HepG2 (cell line): Measurements from ENCODE around the gene EIF4G1. TPM values are rescaled to one million over a fixed set of nuclear protein-coding genes. Genes with fewer than 3 reads are reported as not detected.

Experiments used
- IRF2 ChIP-seq: IDR thresholded peaks from 2 replicates; pipeline ENCODE4 v1.6.1; 2018; ENCODE audit warnings: missing genetic modification reagents, missing compliant biosample characterization
- JUND ChIP-seq: sonication (generic); formaldehyde crosslinking; IDR thresholded peaks from 2 replicates; pipeline ENCODE4 v1.8.0; 2022; ENCODE audit warnings: mild to moderate bottlenecking, missing genetic modification reagents
- MAF1 ChIP-seq: sonication (generic); formaldehyde crosslinking; IDR thresholded peaks from 2 replicates; pipeline ENCODE4 v1.5.0; 2020; ENCODE audit warnings: missing genetic modification reagents, borderline replicate concordance
- MBNL3 ChIP-seq: fragments of 250-450 bp; sonication (Bioruptor Pico); conservative IDR thresholded peaks from 2 replicates; pipeline ENCODE4 v1.8.0; 2022; ENCODE audit warnings: mild to moderate bottlenecking, inconsistent platforms
- MIER3 ChIP-seq: IDR thresholded peaks from 2 replicates; pipeline ENCODE4 v1.6.1; 2016; ENCODE audit warnings: missing compliant biosample characterization, borderline replicate concordance
- NFRKB ChIP-seq: fragments of 450-650 bp; IDR thresholded peaks from 2 replicates; pipeline ENCODE4 v1.6.1; 2017
- PHF21A ChIP-seq: sonication (generic); formaldehyde crosslinking; IDR thresholded peaks from 2 replicates; pipeline ENCODE4 v1.5.0; 2020; ENCODE audit warnings: mild to moderate bottlenecking, missing genetic modification reagents
- RFX3 ChIP-seq: IDR thresholded peaks from 2 replicates; pipeline ENCODE4 v1.6.1; 2016; ENCODE audit warnings: missing biosample characterization, missing genetic modification reagents
- SALL1 ChIP-seq: sonication (generic); formaldehyde crosslinking; IDR thresholded peaks from 2 replicates; pipeline ENCODE4 v1.8.0; 2022; ENCODE audit warnings: mild to moderate bottlenecking, missing genetic modification reagents
- SAP130 ChIP-seq: IDR thresholded peaks from 2 replicates; pipeline ENCODE4 v1.6.1; 2016; ENCODE audit warnings: low read depth
- TAF1 ChIP-seq: sonication (generic); formaldehyde crosslinking; IDR thresholded peaks from 2 replicates; pipeline ENCODE4 v1.4.0; 2020; ENCODE audit warnings: missing genetic modification reagents
- TMF1 ChIP-seq: sonication (generic); formaldehyde crosslinking; IDR thresholded peaks from 2 replicates; pipeline ENCODE4 v1.8.1; 2022; ENCODE audit warnings: low read depth, missing genetic modification reagents
- TOE1 ChIP-seq: sonication (generic); formaldehyde crosslinking; IDR thresholded peaks from 2 replicates; pipeline ENCODE4 v1.4.0; 2020; ENCODE audit warnings: mild to moderate bottlenecking, missing genetic modification reagents
- ZKSCAN5 ChIP-seq: sonication (generic); formaldehyde crosslinking; IDR thresholded peaks from 2 replicates; pipeline ENCODE4 v1.5.1; 2020; ENCODE audit warnings: mild to moderate bottlenecking, missing genetic modification reagents
- ZNF207 ChIP-seq: fragments of 450-650 bp; IDR thresholded peaks from 2 replicates; pipeline ENCODE4 v1.6.1; 2016; ENCODE audit warnings: antibody characterized with exemption, borderline replicate concordance
- ZNF350 ChIP-seq: sonication (generic); formaldehyde crosslinking; IDR thresholded peaks from 2 replicates; pipeline ENCODE4 v1.4.0; 2020; ENCODE audit warnings: mild to moderate bottlenecking, low read depth, missing genetic modification reagents, borderline replicate concordance
- ZNF382 ChIP-seq: sonication (generic); formaldehyde crosslinking; IDR thresholded peaks from 2 replicates; pipeline ENCODE4 v1.5.0; 2020; ENCODE audit warnings: missing genetic modification reagents, mild to moderate bottlenecking, borderline replicate concordance
- ZNF460 ChIP-seq: sonication (generic); formaldehyde crosslinking; IDR thresholded peaks from 2 replicates; pipeline ENCODE4 v1.5.1; 2020; ENCODE audit warnings: missing genetic modification reagents, mild to moderate bottlenecking, borderline replicate concordance
- ZNF562 ChIP-seq: sonication (generic); formaldehyde crosslinking; IDR thresholded peaks from 2 replicates; pipeline ENCODE4 v1.8.0; 2022; ENCODE audit warnings: missing genetic modification reagents, borderline replicate concordance
- ZNF614 ChIP-seq: IDR thresholded peaks from 2 replicates; pipeline ENCODE4 v1.6.1; 2018; ENCODE audit warnings: missing biosample characterization, missing genetic modification reagents, inconsistent platforms, borderline replicate concordance
- polyA plus RNA-seq, 8 experiments: library from polyadenylated mRNA; depleted of rRNA in 3 of 8; stranded (reverse) in 7 of 8; unstranded in 1 of 8; fragments of >200 nt; fragmentation: Illumina TruSeq in 4 of 8; extraction: Trizol in 4 of 8; gene quantifications; 2 replicates each; pipeline versions ENCODE4 v1.2.1 to v1.2.3, GENCODE V29; 2011 to 2016; ENCODE audit warnings: low read depth in 4 of 8, missing spikeins in 1 of 8, mixed read lengths in 1 of 8; ENCODE audit not compliant: insufficient read depth in 1 of 8
- total RNA-seq, 5 experiments: library from RNA; depleted of rRNA; stranded (reverse); fragments of >200 nt; fragmentation: Illumina TruSeq; extraction: Trizol; gene quantifications; 2 replicates each; pipeline ENCODE4 v1.2.3, GENCODE V29; 2016; ENCODE audit warnings: low read depth in 1 of 5
- TF ChIP-seq, protein P1 (sequence below): sonication (generic); formaldehyde crosslinking; IDR thresholded peaks from 2 replicates; pipeline ENCODE4 v1.4.0; 2020; ENCODE audit warnings: low read depth, mild to moderate bottlenecking, missing genetic modification reagents
- TF ChIP-seq, protein P2 (sequence below): sonication (generic); formaldehyde crosslinking; IDR thresholded peaks from 2 replicates; pipeline ENCODE4 v1.5.0; 2020; ENCODE audit warnings: mild to moderate bottlenecking, missing genetic modification reagents, moderate library complexity
- TF ChIP-seq, protein P3 (sequence below): IDR thresholded peaks from 2 replicates; pipeline ENCODE4 v1.6.1; 2012; ENCODE audit warnings: low read depth, low read length, improper control_type of control experiment

The EIF4G1 gene
- total and polyA plus RNA-seq, 2 of the 13 experiments (the other 11 are each of a cell fraction or from before 2014, with no cell fraction given), result 208 to 213 TPM

DNA sequence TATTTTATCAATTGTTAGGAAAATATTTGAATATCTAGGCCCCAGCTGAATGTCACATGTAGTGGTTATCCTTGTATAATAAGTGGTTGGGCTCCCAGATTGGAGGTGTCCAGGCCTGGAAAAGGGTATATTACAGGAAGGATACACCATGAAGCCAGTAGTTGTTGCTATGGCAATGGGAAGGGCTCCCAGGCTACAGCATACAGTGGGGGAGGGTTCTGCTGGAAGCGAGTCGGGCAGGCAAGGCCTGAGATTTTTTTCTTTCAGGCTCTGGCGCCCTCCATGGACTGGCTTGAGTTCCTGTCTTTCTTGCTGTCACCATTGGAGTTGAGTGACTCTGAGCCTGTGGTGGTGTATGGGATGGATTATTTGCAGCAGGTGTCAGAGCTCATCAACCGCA, 29.7 kb upstream of the EIF4G1 start (continued):
- TF ChIP-seq ZNF350 (CRISPR knock-in tag) (no peak), TAF1 (CRISPR knock-in tag) (no peak), TOE1 (CRISPR knock-in tag) (no peak), TMF1 (CRISPR knock-in tag) (no peak), ZNF382 (CRISPR knock-in tag) (no peak), SAP130 (CRISPR knock-in tag) (peak; percentile 15; the same call in 1 of the 2 replicates), ZNF562 (CRISPR knock-in tag) (no peak), ZNF614 (CRISPR knock-in tag) (no peak), ZNF207 (no peak), MAF1 (CRISPR knock-in tag) (no peak), MBNL3 (no peak), IRF2 (no peak), NFRKB (no peak), ZKSCAN5 (CRISPR knock-in tag) (no peak), SALL1 (0 out of 2 replicates have a peak, but pooled peaks have one; percentile 10), JUND (CRISPR knock-in tag) (no peak), MIER3 (no peak), ZNF460 (no peak), RFX3 (CRISPR knock-in tag) (peak; percentile 68; the same call in 1 of the 2 replicates), PHF21A (CRISPR knock-in tag) (0 out of 2 replicates have a peak, but pooled peaks have one; percentile 30)
- TF ChIP-seq, protein P1, sequence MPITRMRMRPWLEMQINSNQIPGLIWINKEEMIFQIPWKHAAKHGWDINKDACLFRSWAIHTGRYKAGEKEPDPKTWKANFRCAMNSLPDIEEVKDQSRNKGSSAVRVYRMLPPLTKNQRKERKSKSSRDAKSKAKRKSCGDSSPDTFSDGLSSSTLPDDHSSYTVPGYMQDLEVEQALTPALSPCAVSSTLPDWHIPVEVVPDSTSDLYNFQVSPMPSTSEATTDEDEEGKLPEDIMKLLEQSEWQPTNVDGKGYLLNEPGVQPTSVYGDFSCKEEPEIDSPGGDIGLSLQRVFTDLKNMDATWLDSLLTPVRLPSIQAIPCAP (CRISPR knock-in tag), result no peak
- TF ChIP-seq, protein P2, sequence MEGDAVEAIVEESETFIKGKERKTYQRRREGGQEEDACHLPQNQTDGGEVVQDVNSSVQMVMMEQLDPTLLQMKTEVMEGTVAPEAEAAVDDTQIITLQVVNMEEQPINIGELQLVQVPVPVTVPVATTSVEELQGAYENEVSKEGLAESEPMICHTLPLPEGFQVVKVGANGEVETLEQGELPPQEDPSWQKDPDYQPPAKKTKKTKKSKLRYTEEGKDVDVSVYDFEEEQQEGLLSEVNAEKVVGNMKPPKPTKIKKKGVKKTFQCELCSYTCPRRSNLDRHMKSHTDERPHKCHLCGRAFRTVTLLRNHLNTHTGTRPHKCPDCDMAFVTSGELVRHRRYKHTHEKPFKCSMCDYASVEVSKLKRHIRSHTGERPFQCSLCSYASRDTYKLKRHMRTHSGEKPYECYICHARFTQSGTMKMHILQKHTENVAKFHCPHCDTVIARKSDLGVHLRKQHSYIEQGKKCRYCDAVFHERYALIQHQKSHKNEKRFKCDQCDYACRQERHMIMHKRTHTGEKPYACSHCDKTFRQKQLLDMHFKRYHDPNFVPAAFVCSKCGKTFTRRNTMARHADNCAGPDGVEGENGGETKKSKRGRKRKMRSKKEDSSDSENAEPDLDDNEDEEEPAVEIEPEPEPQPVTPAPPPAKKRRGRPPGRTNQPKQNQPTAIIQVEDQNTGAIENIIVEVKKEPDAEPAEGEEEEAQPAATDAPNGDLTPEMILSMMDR (CRISPR knock-in tag), result peak; percentile 66
- TF ChIP-seq, protein P3, sequence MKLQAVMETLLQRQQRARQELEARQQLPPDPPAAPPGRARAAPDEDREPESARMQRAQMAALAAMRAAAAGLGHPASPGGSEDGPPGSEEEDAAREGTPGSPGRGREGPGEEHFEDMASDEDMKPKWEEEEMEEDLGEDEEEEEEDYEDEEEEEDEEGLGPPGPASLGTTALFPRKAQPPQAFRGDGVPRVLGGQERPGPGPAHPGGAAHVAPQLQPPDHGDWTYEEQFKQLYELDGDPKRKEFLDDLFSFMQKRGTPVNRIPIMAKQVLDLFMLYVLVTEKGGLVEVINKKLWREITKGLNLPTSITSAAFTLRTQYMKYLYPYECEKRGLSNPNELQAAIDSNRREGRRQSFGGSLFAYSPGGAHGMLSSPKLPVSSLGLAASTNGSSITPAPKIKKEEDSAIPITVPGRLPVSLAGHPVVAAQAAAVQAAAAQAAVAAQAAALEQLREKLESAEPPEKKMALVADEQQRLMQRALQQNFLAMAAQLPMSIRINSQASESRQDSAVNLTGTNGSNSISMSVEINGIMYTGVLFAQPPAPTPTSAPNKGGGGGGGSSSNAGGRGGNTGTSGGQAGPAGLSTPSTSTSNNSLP, result no peak
